ENCODE measurements around the gene ARNT2. TPM values are rescaled to one million over a fixed set of nuclear protein-coding genes. Genes with fewer than 3 reads are reported as not detected.

ARNT2 gene
- total and polyA plus RNA-seq, 2 of the 13 experiments (the other 11 are each of a cell fraction or from before 2014, with no cell fraction given), result 0.69 to 1.7 TPM

DNA sequence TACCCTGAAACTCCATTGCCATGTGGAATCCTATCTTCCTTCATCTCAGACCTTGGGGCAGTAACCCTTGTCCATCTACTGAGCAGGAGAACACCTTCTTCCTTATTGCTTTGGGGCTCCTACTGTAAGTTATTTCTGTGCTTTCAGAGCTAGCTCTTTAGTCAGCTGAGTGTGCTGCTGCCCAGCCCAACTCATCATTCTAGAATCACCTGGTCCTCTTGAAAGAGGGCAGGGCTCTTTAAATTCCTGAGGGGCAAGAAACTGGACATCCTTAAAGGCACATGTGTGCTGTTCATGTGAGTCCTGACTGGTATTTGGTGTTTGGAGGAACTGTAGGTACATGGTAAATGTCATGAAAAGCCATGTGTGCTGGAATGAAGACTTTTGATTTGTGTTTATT lies 140.9 kb downstream of the ARNT2 start:
- H3K9ac ChIP-seq (ENCODE audit: insufficient read depth, low read depth, low read length), result no peak overlapping the region
- no peaks in the 10 kb centered on the region for H3K27me3 ChIP-seq (ENCODE audit: control insufficient read depth in 1 of 2, insufficient read depth in 2 of 2, low read length in 2 of 2)
- POLR2A ChIA-PET, result no interaction called here
- no peak overlapping the region for H3K4me2 ChIP-seq (ENCODE audit: low read depth, low read length)
- no peaks in the 10 kb centered on the region for H3K36me3 ChIP-seq (replicated peaks in 1 of 2; ENCODE audit: control insufficient read depth in 1 of 2, insufficient read depth in 2 of 2, low read length in 2 of 2)
- no peak overlapping the region for H3K27ac ChIP-seq (ENCODE audit: extremely low read length, insufficient read depth, low read length)
- no peaks in the 10 kb centered on the region; the same call in 1 of the 2 replicates for H3K4me1 ChIP-seq (ENCODE audit: insufficient read depth, low read length)
- in situ Hi-C loops (cut with HindIII; ENCODE audit: extremely low pct_ligation_motif_present, low pct_unique_long_range_greater_than_20kb), result no loop called here
- no peaks in the 10 kb centered on the region for H3K9me3 ChIP-seq (ENCODE audit: low read length)
- H2AFZ ChIP-seq (ENCODE audit: low read length), result no peak overlapping the region
- intact Hi-C loops (cut with micrococcal nuclease; ENCODE audit: unreplicated experiment), result no loop called here
- ATAC-seq (no peak), FAIRE-seq (no peak), DNase-seq (ENCODE audit: low spot score) (no peak)
- TF ChIP-seq RBM22 (optimal IDR thresholded peaks at IDR 0.05; ENCODE audit: low read length) (no peak), ZKSCAN8 (CRISPR knock-in tag; IDR thresholded peaks at IDR 0.05; ENCODE audit: borderline replicate concordance) (no peak), TFAP4 (IDR thresholded peaks at IDR 0.05; ENCODE audit: borderline replicate concordance, low read depth) (no peak), NCOA5 (CRISPR knock-in tag; IDR thresholded peaks at IDR 0.05) (no peak), ZFP1 (CRISPR knock-in tag; IDR thresholded peaks at IDR 0.05) (no peak), ZFYVE20 (CRISPR knock-in tag; IDR thresholded peaks at IDR 0.05; ENCODE audit: borderline replicate concordance, low read depth) (no peak), DDIT3 (CRISPR knock-in tag; IDR thresholded peaks at IDR 0.05) (no peak), ZNF382 (CRISPR knock-in tag; IDR thresholded peaks at IDR 0.05; ENCODE audit: borderline replicate concordance) (no peak), AGO2 (optimal IDR thresholded peaks at IDR 0.05; ENCODE audit: low read depth, low read length) (no peak), THRA (CRISPR knock-in tag; IDR thresholded peaks at IDR 0.05; ENCODE audit: borderline replicate concordance) (no peak), HOXD1 (CRISPR knock-in tag; IDR thresholded peaks at IDR 0.05) (no peak), RAD21 (CRISPR knock-in tag; IDR thresholded peaks at IDR 0.05) (no peak), EEA1 (CRISPR knock-in tag; IDR thresholded peaks at IDR 0.05; ENCODE audit: borderline replicate concordance) (no peak), NFRKB (IDR thresholded peaks at IDR 0.05) (no peak), KLF9 (CRISPR knock-in tag; IDR thresholded peaks at IDR 0.05; ENCODE audit: low read depth) (no peak), ZNF331 (CRISPR knock-in tag; IDR thresholded peaks at IDR 0.05) (no peak), NR2F2 (IDR thresholded peaks at IDR 0.05; ENCODE audit: borderline replicate concordance, low read depth) (no peak), HNF4A (CRISPR knock-in tag; IDR thresholded peaks at IDR 0.05) (no peak), CHD4 (IDR thresholded peaks at IDR 0.05; ENCODE audit: borderline replicate concordance, low read length) (no peak)
- TF ChIP-seq, protein P1, sequence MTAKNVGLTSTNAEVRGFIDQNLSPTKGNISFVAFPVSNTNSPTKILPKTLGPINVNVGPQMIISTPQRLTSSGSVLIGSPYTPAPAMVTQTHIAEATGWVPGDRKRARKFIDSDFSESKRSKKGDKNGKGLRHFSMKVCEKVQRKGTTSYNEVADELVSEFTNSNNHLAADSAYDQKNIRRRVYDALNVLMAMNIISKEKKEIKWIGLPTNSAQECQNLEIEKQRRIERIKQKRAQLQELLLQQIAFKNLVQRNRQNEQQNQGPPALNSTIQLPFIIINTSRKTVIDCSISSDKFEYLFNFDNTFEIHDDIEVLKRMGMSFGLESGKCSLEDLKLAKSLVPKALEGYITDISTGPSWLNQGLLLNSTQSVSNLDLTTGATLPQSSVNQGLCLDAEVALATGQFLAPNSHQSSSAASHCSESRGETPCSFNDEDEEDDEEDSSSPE (CRISPR knock-in tag; IDR thresholded peaks at IDR 0.05), result no peak
- CTCF ChIA-PET (ENCODE audit: low intra/inter-chr PET ratio, low total read pairs), result no interaction called here
- BruUV-seq (replicated peaks), result no TSS peak
- H4K20me1 ChIP-seq (ENCODE audit: insufficient read depth, low read length), result no peaks in the 10 kb centered on the region
- H3K4me3 ChIP-seq (replicated peaks in 1 of 3; ENCODE audit: insufficient read depth in 1 of 3, low read depth in 2 of 3, low read length in 3 of 3), result no peak overlapping the region
- H3K79me2 ChIP-seq (ENCODE audit: insufficient read depth, low read length), result no peaks in the 10 kb centered on the region

Measured in HepG2 (cell line).